WERI-Rb-1 (cell line): ENCODE data around the gene NKX6-2.

Source experiments
- DNase-seq: peaks from one replicate; pipeline ENCODE4 v3.0.0-alpha.2; 2020
- H3K27ac ChIP-seq: fragments of 250-450 bp; sonication (Bioruptor Pico); 2 replicates; pipeline ENCODE4 v1.5.1; 2020; ENCODE audit warnings: mild to moderate bottlenecking, moderate library complexity
- H3K27me3 ChIP-seq: fragments of 250-450 bp; sonication (Bioruptor Pico); 2 replicates; pipeline ENCODE4 v1.5.1; 2021; ENCODE audit warnings: mild to moderate bottlenecking, low read depth, moderate library complexity; ENCODE audit not compliant: insufficient read depth, severe bottlenecking
- H3K36me3 ChIP-seq: fragments of 250-450 bp; sonication (Bioruptor Pico); 2 replicates; pipeline ENCODE4 v1.5.1; 2020; ENCODE audit warnings: mild to moderate bottlenecking, moderate library complexity
- H3K4me3 ChIP-seq: 2 replicates; pipeline ENCODE4 v1.5.1; 2011; ENCODE audit warnings: low read depth, mild to moderate bottlenecking, control low read depth, low read length
- H3K9me3 ChIP-seq: fragments of 250-450 bp; sonication (Bioruptor Pico); 2 replicates; pipeline ENCODE4 v1.5.1; 2021; ENCODE audit warnings: mild to moderate bottlenecking, moderate library complexity; ENCODE audit not compliant: severe bottlenecking
- CTCF ChIP-seq: IDR thresholded peaks from 2 replicates; pipeline ENCODE4 v1.5.1; 2011; ENCODE audit warnings: low read depth, mild to moderate bottlenecking, control low read depth, inconsistent platforms, low read length

NKX6-2 gene

GRCh38 chr10:132820056-132820455 lies 34.1 kb upstream of the NKX6-2 start:
- Histone ChIP-seq H3K27me3 (no peaks in the 10 kb centered on the region), H3K36me3 (no peaks in the 10 kb centered on the region), H3K4me3 (no peak overlapping the region), H3K9me3 (no peaks in the 10 kb centered on the region), H3K27ac (no peak overlapping the region)
- no peak for DNase-seq
- TF ChIP-seq CTCF: no peak

GRCh38 chr10:132817701-132818211 lies 31.8 kb upstream of the NKX6-2 start:
- Histone ChIP-seq H3K36me3 (no peaks in the 10 kb centered on the region), H3K27me3 (no peaks in the 10 kb centered on the region), H3K27ac (no peak overlapping the region), H3K9me3 (no peaks in the 10 kb centered on the region), H3K4me3 (no peak overlapping the region)
- TF ChIP-seq CTCF: no peak
- no peak for DNase-seq

GRCh38 chr10:132816718-132817117 lies 30.8 kb upstream of the NKX6-2 start:
- Histone ChIP-seq H3K27me3 (no peaks in the 10 kb centered on the region), H3K27ac (no peak overlapping the region), H3K4me3 (no peak overlapping the region), H3K36me3 (no peaks in the 10 kb centered on the region), H3K9me3 (no peaks in the 10 kb centered on the region)
- DNase-seq: no peak
- TF ChIP-seq CTCF: no peak

- Histone ChIP-seq H3K27ac (no peak overlapping the region), H3K36me3 (no peaks in the 10 kb centered on the region), H3K4me3 (no peak overlapping the region), H3K9me3 (no peaks in the 10 kb centered on the region), H3K27me3 (no peaks in the 10 kb centered on the region)
- no peak for TF ChIP-seq CTCF
- DNase-seq: no peak
Observed at GRCh38 chr10:132815168-132815857, 29.4 kb upstream of the NKX6-2 start.

GRCh38 chr10:132814469-132814856 lies 28.5 kb upstream of the NKX6-2 start:
- no peak for DNase-seq
- no peak for TF ChIP-seq CTCF
- Histone ChIP-seq H3K27ac (no peak overlapping the region), H3K4me3 (no peak overlapping the region), H3K9me3 (no peaks in the 10 kb centered on the region), H3K27me3 (no peaks in the 10 kb centered on the region), H3K36me3 (no peaks in the 10 kb centered on the region)
